ENCODE measurements around the gene CD6.

DNA sequence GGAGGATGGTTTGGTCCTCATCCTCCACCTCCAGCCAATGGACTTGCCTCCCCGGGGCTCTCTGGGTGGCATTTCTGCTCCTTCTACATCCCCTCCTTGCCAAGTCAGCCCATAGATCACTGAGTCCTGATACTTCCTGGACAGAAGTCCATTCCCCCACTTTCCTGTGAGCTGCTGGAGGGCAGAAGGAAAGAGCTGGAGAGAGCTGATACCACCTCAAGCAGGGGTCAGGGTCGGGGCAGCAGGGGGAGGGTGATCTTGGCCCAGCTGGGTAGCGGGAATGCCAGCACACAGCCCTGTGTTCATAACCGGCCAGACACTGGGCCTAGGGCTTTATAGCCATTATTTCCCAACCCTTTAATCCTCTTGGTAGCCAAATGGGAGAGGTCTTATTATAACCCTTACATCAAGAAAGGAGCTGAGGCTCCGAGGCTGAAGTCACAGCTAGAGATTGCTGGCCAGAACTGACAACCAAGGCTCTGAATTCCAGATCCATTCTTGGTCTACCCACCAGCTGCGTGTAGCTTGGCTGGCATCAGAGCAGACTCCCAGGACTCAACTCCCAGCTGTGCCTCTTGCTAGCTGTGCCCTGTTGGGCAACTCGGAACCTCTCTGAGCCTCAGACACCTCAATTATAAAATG is 39.9 kb downstream of the CD6 start:
- TF ChIP-seq EZH2 (IDR thresholded peaks at IDR 0.05; ENCODE audit: borderline replicate concordance, low read depth, low read length, severe bottlenecking) (no peak), POLR2AphosphoS5 (IDR thresholded peaks at IDR 0.05; ENCODE audit: insufficient read depth, low read depth, low read length) (no peak), POLR2A (IDR thresholded peaks at IDR 0.05; ENCODE audit: low read depth, low read length) (no peak), MYC (IDR thresholded peaks at IDR 0.05; ENCODE audit: low read depth, low read length) (no peak)
- TF ChIP-seq, protein P1, sequence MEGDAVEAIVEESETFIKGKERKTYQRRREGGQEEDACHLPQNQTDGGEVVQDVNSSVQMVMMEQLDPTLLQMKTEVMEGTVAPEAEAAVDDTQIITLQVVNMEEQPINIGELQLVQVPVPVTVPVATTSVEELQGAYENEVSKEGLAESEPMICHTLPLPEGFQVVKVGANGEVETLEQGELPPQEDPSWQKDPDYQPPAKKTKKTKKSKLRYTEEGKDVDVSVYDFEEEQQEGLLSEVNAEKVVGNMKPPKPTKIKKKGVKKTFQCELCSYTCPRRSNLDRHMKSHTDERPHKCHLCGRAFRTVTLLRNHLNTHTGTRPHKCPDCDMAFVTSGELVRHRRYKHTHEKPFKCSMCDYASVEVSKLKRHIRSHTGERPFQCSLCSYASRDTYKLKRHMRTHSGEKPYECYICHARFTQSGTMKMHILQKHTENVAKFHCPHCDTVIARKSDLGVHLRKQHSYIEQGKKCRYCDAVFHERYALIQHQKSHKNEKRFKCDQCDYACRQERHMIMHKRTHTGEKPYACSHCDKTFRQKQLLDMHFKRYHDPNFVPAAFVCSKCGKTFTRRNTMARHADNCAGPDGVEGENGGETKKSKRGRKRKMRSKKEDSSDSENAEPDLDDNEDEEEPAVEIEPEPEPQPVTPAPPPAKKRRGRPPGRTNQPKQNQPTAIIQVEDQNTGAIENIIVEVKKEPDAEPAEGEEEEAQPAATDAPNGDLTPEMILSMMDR (IDR thresholded peaks at IDR 0.05; ENCODE audit: extremely low read depth in 1 of 2, insufficient read depth in 1 of 2, low read depth in 1 of 2, low read length in 2 of 2): no peak
- TF ChIP-seq, protein P2, sequence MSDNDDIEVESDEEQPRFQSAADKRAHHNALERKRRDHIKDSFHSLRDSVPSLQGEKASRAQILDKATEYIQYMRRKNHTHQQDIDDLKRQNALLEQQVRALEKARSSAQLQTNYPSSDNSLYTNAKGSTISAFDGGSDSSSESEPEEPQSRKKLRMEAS (IDR thresholded peaks at IDR 0.05; ENCODE audit: insufficient read depth, insufficient read length): no peak
